T-helper 1 cell treated with Interleukin-12 subunit alpha and Interleukin-12 subunit beta and Interleukin-4 antibody, amounts not matched to agents 30 μg/mL and 1 μg/mL, for 36 hours (primary cell): ENCODE data around the gene MYO6.

Source experiments
- H3K27ac Mint-ChIP-seq: one replicate; pipeline ENCODE4 v1.8.0; 2021; ENCODE audit warnings: mild to moderate bottlenecking, mixed read lengths
- H3K27me3 Mint-ChIP-seq: one replicate; pipeline ENCODE4 v1.8.0; 2021; ENCODE audit warnings: low read depth, mixed read lengths
- H3K36me3 Mint-ChIP-seq: one replicate; pipeline ENCODE4 v1.8.0; 2021; ENCODE audit warnings: low read depth, mixed read lengths
- H3K4me1 Mint-ChIP-seq: one replicate; pipeline ENCODE4 v1.8.0; 2021; ENCODE audit warnings: low read depth, mixed read lengths
- H3K4me3 Mint-ChIP-seq: one replicate; pipeline ENCODE4 v1.8.0; 2021; ENCODE audit warnings: mild to moderate bottlenecking, moderate library complexity, mixed read lengths
- H3K9me3 Mint-ChIP-seq: one replicate; pipeline ENCODE4 v1.8.0; 2021; ENCODE audit warnings: mixed read lengths

Gene MYO6

DNA sequence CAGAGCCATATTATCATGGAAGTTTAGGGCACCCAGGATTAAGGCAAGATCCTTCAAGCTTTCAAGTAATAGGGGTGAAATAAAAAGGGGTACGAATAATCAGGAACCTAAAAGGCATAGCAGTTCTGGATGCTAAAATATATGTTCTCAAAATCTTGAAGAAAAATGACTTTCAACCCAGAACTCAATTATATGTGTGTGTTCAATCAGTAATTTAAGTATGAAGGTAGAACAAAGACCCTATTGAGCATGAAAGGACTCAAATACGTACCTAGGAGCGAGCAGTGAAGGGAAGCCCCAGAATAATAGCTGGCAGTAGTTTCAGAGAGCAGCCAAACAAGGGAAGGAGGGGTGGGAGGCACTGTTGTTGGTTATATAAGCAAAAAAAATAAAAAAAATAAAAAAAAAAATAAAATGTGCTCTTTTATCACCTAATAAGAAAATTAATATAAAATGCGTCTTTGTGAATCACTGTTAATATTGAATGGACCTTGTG, 45.4 kb downstream of the MYO6 start:
- H3K27me3 Mint-ChIP-seq: peaks cover 4% of the 10 kb centered on the region

GRCh38 chr6:75794954-75795739, 46.1 kb downstream of the MYO6 start:
- Mint-ChIP-seq H3K36me3 (no peaks in the 10 kb centered on the region), H3K4me3 (no peak overlapping the region), H3K9me3 (no peaks in the 10 kb centered on the region), H3K27ac (no peak overlapping the region), H3K27me3 (peaks cover 4% of the 10 kb centered on the region), H3K4me1 (no peaks in the 10 kb centered on the region)

More for the DNA sequence above, 45.4 kb downstream of the MYO6 start:
- H3K36me3 Mint-ChIP-seq: no peaks in the 10 kb centered on the region
- H3K4me3 Mint-ChIP-seq: no peak overlapping the region
- no peaks in the 10 kb centered on the region for H3K4me1 Mint-ChIP-seq
- H3K9me3 Mint-ChIP-seq: no peaks in the 10 kb centered on the region
- no peak overlapping the region for H3K27ac Mint-ChIP-seq

DNA sequence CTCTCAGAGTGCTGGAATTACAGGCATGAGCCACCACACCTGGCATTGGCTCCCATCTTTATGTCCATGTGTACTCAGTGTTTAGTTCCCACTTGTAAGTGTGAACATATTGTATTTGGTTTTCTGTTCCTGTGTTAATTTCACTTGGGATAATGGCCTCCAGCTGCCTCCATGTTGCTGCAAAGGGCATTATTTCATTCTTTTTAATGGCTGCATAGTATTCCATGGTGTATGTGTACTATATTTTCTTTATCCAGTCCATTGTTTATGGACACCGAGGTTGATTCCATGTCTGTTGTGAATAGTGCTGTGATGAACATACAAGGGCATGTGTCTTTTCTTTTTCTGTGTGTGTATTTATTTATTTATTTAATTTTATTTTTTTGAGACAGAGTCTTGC, 47.7 kb downstream of the MYO6 start:
- H3K27ac Mint-ChIP-seq: no peak overlapping the region
- no peaks in the 10 kb centered on the region for H3K4me1 Mint-ChIP-seq
- peaks cover 4% of the 10 kb centered on the region for H3K27me3 Mint-ChIP-seq
- no peak overlapping the region for H3K4me3 Mint-ChIP-seq
- no peaks in the 10 kb centered on the region for H3K9me3 Mint-ChIP-seq
- no peaks in the 10 kb centered on the region for H3K36me3 Mint-ChIP-seq

DNA sequence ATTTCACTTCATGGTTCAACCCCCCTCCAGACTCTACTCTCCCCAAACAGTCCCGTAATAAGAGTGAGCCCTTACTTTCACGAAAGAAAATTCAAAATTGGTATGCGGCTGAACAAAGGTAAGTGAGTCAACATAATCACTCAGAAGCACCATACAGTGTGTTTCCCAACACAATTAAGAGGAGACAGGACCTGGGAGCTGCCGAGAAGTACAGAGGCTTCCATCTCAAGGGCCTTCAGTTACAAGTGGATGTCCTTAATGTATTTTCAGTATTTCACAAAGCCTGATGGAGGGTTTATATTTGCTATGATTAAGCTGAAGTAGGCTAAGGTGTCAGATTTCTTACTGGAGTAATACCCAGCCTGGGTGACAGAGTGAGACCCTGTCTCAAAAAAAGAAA, 51.1 kb downstream of the MYO6 start:
- Mint-ChIP-seq H3K36me3 (no peaks in the 10 kb centered on the region), H3K27me3 (peaks cover under 1% of the 10 kb centered on the region), H3K27ac (no peak overlapping the region), H3K4me3 (no peak overlapping the region), H3K4me1 (no peaks in the 10 kb centered on the region), H3K9me3 (no peaks in the 10 kb centered on the region)

DNA sequence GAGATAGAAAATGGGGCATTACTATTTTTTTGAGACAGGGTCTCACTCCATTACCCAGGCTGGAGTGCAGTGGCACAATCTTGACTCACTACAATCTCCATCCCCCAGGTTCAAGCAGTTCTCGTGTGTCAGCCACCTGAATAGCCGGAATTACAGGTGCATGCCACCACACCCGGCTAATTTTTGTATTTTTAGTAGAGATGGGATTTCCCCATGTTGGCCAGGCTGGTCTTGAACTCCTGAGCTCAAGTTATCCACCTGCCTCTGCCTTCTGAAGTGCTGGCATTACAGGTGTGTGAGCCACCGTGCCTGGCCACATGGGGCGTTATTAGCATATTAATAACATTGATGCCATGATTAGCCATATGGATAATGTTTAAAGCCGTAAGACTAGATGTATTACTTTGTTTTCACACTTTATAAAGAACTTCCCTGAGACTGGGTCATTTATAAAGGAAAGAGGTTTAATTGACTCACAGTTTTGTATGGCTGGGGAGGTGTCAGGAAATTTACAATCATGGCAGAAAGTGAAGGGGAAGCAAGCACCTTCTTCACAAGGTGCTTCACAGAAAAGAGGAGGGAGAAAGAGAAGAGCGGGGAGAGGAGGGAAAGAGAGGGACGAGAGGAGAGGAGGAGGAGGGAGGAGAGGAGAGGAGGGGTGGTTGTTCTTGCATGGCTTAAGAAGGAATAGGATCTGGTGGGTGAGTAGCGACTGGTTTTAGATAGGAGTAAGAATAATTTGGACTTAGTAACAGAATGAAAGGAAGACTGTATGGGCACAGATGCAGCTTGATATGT, 51.9 kb downstream of the MYO6 start:
- H3K27ac Mint-ChIP-seq: no peak overlapping the region

GRCh38 chr6:75802366-75802765, 53.3 kb downstream of the MYO6 start:
- H3K9me3 Mint-ChIP-seq: peaks cover 6% of the 10 kb centered on the region
- no peak overlapping the region for H3K4me3 Mint-ChIP-seq
- no peaks in the 10 kb centered on the region for H3K36me3 Mint-ChIP-seq
- no peaks in the 10 kb centered on the region for H3K4me1 Mint-ChIP-seq
- H3K27me3 Mint-ChIP-seq: no peaks in the 10 kb centered on the region
- no peak overlapping the region for H3K27ac Mint-ChIP-seq

More for the DNA sequence above, 51.9 kb downstream of the MYO6 start:
- Mint-ChIP-seq H3K9me3 (no peaks in the 10 kb centered on the region), H3K4me3 (no peak overlapping the region), H3K27me3 (no peaks in the 10 kb centered on the region), H3K4me1 (no peaks in the 10 kb centered on the region), H3K36me3 (no peaks in the 10 kb centered on the region)

DNA sequence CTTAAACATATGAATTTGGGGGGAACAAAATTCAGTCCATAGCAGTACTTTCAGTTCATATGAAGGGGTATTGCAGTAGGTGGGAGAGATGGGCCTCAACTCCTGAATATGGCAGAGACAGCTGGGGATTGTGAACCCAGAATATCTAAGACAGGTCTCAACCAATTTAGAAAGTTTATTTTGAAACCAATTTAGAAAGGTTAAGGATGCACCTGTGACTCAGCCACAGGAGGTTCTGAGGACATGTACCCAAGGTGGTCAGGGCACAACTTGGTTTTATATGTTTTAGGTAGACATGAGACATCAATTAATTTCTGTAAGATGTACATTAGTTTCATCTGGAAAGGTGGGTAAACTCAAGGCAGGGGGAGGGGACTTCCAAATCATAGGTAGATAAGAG, 59.5 kb downstream of the MYO6 start:
- Mint-ChIP-seq H3K4me3 (no peak overlapping the region), H3K27ac (no peak overlapping the region), H3K36me3 (no peaks in the 10 kb centered on the region), H3K9me3 (peaks cover 12% of the 10 kb centered on the region), H3K4me1 (no peaks in the 10 kb centered on the region), H3K27me3 (no peaks in the 10 kb centered on the region)

DNA sequence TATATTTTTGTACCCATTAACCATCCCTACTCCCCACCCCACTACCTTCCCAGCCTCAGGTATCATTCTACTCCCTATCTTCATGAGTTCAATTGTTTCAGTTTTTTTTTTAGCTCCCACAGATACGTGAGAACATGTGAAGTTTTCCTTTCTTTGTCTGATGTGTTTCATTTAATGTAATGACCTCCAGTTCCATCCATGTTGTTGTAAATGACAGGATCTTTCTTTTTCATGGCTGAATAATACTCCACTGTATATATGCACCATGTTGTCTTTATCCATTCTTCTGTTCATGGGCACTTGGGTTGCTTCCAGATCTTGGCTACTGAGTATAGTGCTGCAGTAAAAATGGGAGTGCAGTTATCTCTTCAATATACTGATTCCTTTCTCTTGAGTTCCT, 63.5 kb downstream of the MYO6 start:
- Mint-ChIP-seq H3K27me3 (no peaks in the 10 kb centered on the region), H3K4me1 (no peaks in the 10 kb centered on the region), H3K4me3 (no peak overlapping the region), H3K9me3 (peaks cover 6% of the 10 kb centered on the region), H3K27ac (no peak overlapping the region), H3K36me3 (no peaks in the 10 kb centered on the region)

- Mint-ChIP-seq H3K4me1 (no peaks in the 10 kb centered on the region), H3K27ac (no peak overlapping the region), H3K36me3 (no peaks in the 10 kb centered on the region), H3K27me3 (no peaks in the 10 kb centered on the region), H3K4me3 (no peak overlapping the region), H3K9me3 (peaks cover under 1% of the 10 kb centered on the region)
Measured at GRCh38 chr6:75813476-75814250, 64.6 kb downstream of the MYO6 start.

DNA sequence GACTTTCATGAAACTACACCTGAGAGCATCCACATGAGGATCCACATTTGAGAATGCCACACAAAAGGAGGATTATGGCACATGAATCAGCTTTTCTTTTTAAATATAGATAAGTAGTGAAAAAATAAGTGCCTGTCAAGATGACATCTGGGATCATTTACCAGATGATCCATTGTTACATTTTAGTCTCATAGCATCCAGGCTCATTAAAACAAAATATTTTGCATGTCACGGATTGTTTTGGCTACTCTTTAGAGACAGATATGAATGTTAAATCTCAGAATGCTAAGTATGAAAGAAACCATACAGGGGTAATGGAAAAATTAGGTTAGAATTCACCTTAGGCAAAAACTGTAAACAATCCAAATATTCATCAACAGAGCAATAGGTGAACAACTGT, 66.7 kb downstream of the MYO6 start:
- H3K4me3 Mint-ChIP-seq: no peak overlapping the region
- no peaks in the 10 kb centered on the region for H3K4me1 Mint-ChIP-seq
- no peaks in the 10 kb centered on the region for H3K27me3 Mint-ChIP-seq
- no peak overlapping the region for H3K27ac Mint-ChIP-seq
- H3K36me3 Mint-ChIP-seq: no peaks in the 10 kb centered on the region
- H3K9me3 Mint-ChIP-seq: no peaks in the 10 kb centered on the region

DNA sequence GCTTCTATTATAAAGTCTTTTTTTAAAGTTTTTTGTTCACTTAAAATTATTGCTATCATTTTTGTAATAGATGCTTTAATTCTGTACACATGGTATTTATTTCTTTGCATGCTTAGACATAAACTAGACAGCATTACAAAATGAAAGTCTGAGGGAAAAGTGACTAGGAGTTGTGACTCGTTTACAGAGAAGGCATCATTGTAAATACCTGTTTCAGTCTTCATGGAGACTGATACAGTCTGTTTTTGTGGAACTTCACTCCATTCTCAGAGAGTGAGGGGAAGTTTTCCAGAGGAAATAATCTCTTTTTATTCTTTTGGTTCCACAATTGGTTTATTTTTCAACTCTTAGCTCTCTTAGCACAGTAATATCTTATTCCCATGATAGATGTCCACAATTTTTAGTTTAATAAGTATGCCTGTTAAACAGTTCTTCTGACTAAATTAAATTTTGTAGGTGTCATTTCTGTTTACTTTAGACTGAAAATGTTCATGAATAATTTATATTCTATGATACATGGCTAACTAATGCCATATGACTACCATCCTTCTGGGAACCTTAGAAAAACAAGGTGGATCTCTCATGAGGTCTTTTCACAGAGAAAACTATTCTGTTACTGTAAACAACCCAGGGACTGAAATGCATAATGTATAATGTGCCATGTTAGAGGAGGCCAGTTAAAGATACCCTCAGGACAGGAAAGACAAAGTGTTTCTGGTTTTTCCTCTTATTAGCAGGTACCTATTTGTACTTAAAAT, 69.2 kb downstream of the MYO6 start:
- no peak overlapping the region for H3K27ac Mint-ChIP-seq
- no peaks in the 10 kb centered on the region for H3K27me3 Mint-ChIP-seq
- no peaks in the 10 kb centered on the region for H3K4me1 Mint-ChIP-seq
- H3K9me3 Mint-ChIP-seq: no peaks in the 10 kb centered on the region
- no peaks in the 10 kb centered on the region for H3K36me3 Mint-ChIP-seq
- H3K4me3 Mint-ChIP-seq: no peak overlapping the region

GRCh38 chr6:75819776-75820487, 70.9 kb downstream of the MYO6 start:
- H3K27ac Mint-ChIP-seq: no peak overlapping the region
- no peaks in the 10 kb centered on the region for H3K36me3 Mint-ChIP-seq
- no peak overlapping the region for H3K4me3 Mint-ChIP-seq
- no peaks in the 10 kb centered on the region for H3K27me3 Mint-ChIP-seq
- H3K9me3 Mint-ChIP-seq: no peaks in the 10 kb centered on the region
- no peaks in the 10 kb centered on the region for H3K4me1 Mint-ChIP-seq

DNA sequence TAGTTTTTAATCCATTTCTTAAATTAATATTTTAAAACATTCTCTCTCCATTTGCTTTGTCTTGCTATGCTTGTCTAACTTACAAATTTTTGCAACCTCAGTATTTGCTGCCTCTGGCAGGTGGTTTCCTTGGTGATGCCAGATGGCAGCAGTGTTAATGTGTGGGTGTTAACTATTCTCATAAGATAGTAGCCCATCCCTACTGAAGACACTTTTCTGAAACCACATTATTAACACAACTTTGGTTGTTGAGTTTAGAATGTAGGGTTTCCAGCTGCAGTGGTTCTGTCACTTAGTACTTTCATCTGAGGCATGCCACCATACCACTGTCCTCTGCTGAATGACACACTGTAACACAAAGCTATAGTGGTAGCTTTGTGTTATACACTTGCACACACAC, 75.1 kb downstream of the MYO6 start:
- Mint-ChIP-seq H3K27ac (no peak overlapping the region), H3K4me3 (no peak overlapping the region), H3K27me3 (no peaks in the 10 kb centered on the region), H3K9me3 (no peaks in the 10 kb centered on the region), H3K4me1 (no peaks in the 10 kb centered on the region), H3K36me3 (no peaks in the 10 kb centered on the region)
